ENCODE data around the gene ABCA1.

DNA sequence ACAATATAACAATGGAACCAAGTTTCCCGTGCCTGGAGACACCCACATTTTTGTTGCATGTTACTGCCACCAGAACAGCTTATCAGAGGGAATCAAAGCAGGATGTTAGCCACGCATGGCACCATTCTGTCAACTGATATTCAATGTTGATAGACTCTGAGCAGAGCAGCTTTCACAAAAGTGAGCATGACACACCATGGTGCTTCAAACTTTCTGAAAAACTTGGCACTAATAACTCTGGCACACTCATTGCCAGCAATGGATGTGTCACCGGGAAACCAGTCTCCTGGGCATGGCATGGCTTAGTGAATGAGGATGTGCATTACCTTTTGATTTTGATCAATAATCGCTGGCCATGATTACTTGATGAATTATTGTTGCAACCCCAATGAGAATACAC lies 144.4 kb downstream of the ABCA1 start:
- TF ChIP-seq, protein P1, sequence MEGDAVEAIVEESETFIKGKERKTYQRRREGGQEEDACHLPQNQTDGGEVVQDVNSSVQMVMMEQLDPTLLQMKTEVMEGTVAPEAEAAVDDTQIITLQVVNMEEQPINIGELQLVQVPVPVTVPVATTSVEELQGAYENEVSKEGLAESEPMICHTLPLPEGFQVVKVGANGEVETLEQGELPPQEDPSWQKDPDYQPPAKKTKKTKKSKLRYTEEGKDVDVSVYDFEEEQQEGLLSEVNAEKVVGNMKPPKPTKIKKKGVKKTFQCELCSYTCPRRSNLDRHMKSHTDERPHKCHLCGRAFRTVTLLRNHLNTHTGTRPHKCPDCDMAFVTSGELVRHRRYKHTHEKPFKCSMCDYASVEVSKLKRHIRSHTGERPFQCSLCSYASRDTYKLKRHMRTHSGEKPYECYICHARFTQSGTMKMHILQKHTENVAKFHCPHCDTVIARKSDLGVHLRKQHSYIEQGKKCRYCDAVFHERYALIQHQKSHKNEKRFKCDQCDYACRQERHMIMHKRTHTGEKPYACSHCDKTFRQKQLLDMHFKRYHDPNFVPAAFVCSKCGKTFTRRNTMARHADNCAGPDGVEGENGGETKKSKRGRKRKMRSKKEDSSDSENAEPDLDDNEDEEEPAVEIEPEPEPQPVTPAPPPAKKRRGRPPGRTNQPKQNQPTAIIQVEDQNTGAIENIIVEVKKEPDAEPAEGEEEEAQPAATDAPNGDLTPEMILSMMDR (IDR thresholded peaks at IDR 0.05) = no peak
- TF ChIP-seq POLR2A (IDR thresholded peaks at IDR 0.05) = no peak
